Pancreas (tissue), 10 donors: ENCODE measurements around the gene PLPPR3. TPM values are rescaled to one million over a fixed set of nuclear protein-coding genes. Genes with fewer than 3 reads are reported as not detected.

Experiments
- ATAC-seq, 4 donors: fragments of 200-7000 bp; cut with Tn5 transposase; one replicate each; pipeline versions ENCODE4 v1.8.0 to v1.9.1; 2020; ENCODE audit warnings: mild to moderate bottlenecking in 4 of 4, moderate library complexity in 4 of 4
- DNase-seq, 6 donors: peaks; one replicate each; pipeline ENCODE4 v3.0.0-alpha.2; 2020
- FAIRE-seq: peaks from 2 replicates; lab custom pipeline; 2012; peaks lifted over from hg19 to GRCh38; lab: Jason Lieb, UNC
- H3K27ac ChIP-seq, 4 donors: fragments of 200-600 bp; sonication (generic); 1 replicate in 3 of 4; 2 replicates in 1 of 4; pipeline versions ENCODE4 v1.5.0 to v1.8.0; 2020
- H3K27me3 ChIP-seq, 4 donors: fragments of 200-600 bp; one replicate each; pipeline ENCODE4 v1.8.0; 2021
- H3K36me3 ChIP-seq, 3 donors: fragments of 200-600 bp; sonication (generic) in 1 of 3; one replicate each; pipeline versions ENCODE4 v1.5.0 to v1.8.0; 2020 to 2021
- H3K4me1 ChIP-seq, 3 donors: fragments of 200-600 bp; one replicate each; pipeline ENCODE4 v1.8.0; 2021
- H3K4me3 ChIP-seq, 4 donors: fragments of 200-600 bp; sonication (generic) in 2 of 4; one replicate each; pipeline versions ENCODE4 v1.5.0 to v1.8.0; 2020 to 2021
- H3K9me3 ChIP-seq, 4 donors: fragments of 200-600 bp; one replicate each; pipeline ENCODE4 v1.8.0; 2021
- CTCF ChIP-seq, 4 donors: fragments of 200-600 bp; sonication (generic) in 3 of 4; IDR thresholded peaks; one replicate each; pipeline versions ENCODE4 v1.5.0 to v1.8.0; 2021; ENCODE audit warnings: antibody characterized with exemption in 4 of 4
- WGBS, 2 donors: extraction: QIAGEN DNeasy Blood & Tissue Kit; methylation state at CpG; one replicate each; pipeline ENCODE4 v1.1.7; 2013; 5-methylcytosine and 5-hydroxymethylcytosine counted together
- intact Hi-C, 3 donors: fragments of 100-400 bp; cut with DNase I; formaldehyde crosslinking; loops; one replicate each; pipeline versions ENCODE4 v1.11.1 to v1.14.2; 2022
- polyA plus RNA-seq, 2 donors: library from polyadenylated mRNA; stranded (reverse); fragments of 200-250 nt; gene quantifications; one replicate each; pipeline ENCODE4 v1.2.3, GENCODE V29; 2013
- total RNA-seq, 6 donors: library from RNA; stranded (reverse); fragmentation: NEBNext Ultra II Directional in 4 of 6; extraction: Animal tissue kit (Norgen Biotek cat#: 25700) in 4 of 6; gene quantifications; one replicate each; pipeline versions ENCODE4 v1.2.1 to v1.2.4, GENCODE V29; 2021 to 2023
- donor health status: healthy with polysubstance abuse.
- donor health status: DM: no; HTN: no; CAD: no; lungs with moderate emphysema.
- donor health status: DM: no; HTN: no; CAD: no.
- donor health status: control.
- donor health status: control.
- donor health status: Bipolar disorder and iron deficiency.
- donor health status: DM: yes; HTN: yes; CAD: no.
- donor health status: DM: no; HTN: no; CAD: no.
- donor health status: DM: no; HTN: no; CAD: no.
- donor health status: DM: yes; HTN: yes; CAD: no.

Gene PLPPR3
- total and polyA plus RNA-seq, 8 donors, result 0.05 to 0.38 TPM; not detected in 6

GRCh38 chr19:804419-805165 is 17.2 kb downstream of the PLPPR3 start:
- Histone ChIP-seq H3K36me3 (peaks cover 9 to 58% (median 56%) of the 10 kb centered on the region in 3 donors), H3K27ac (no peak overlapping the region), H3K27me3 (no peaks in the 10 kb centered on the region), H3K4me1 (peaks cover 25 to 31% (median 26%) of the 10 kb centered on the region in 3 donors), H3K9me3 (no peaks in the 10 kb centered on the region), H3K4me3 (no peak overlapping the region)
- WGBS, 2 donors, result 92 to 95% methylated on average over 50 to 53 of the region's 53 CpGs
- no peak for FAIRE-seq
- no peak for TF ChIP-seq CTCF (IDR thresholded peaks at IDR 0.05)
- intact Hi-C loops, result no loop called here
- peak in 1 of 6 donors; percentile 36 for DNase-seq
- ATAC-seq, result no peak

- ATAC-seq (no peak), DNase-seq (peak in 1 of 6 donors; percentile 41), FAIRE-seq (no peak)
- intact Hi-C loops, result no loop called here
- peaks cover 30 to 34% (median 30%) of the 10 kb centered on the region in 3 donors for H3K4me1 ChIP-seq
- no peak overlapping the region for H3K4me3 ChIP-seq
- no peak for TF ChIP-seq CTCF (IDR thresholded peaks at IDR 0.05)
- H3K27me3 ChIP-seq, result no peaks in the 10 kb centered on the region
- no peaks in the 10 kb centered on the region for H3K9me3 ChIP-seq
- H3K36me3 ChIP-seq, result peaks cover 9 to 51% (median 49%) of the 10 kb centered on the region in 3 donors
- WGBS, 2 donors, result 85 to 86% methylated on average over 28 to 31 of the region's 31 CpGs
- H3K27ac ChIP-seq, result no peak overlapping the region
Measured at GRCh38 chr19:803686-804418, 17.9 kb downstream of the PLPPR3 start.

GRCh38 chr19:803099-803561 is 18.6 kb downstream of the PLPPR3 start:
- FAIRE-seq (no peak), ATAC-seq (no peak), DNase-seq (no peak)
- Histone ChIP-seq H3K27me3 (no peaks in the 10 kb centered on the region), H3K9me3 (no peaks in the 10 kb centered on the region), H3K36me3 (peaks cover 9 to 44% (median 44%) of the 10 kb centered on the region in 3 donors), H3K27ac (no peak overlapping the region), H3K4me3 (peak overlapping the region in 1 of 4 donors; percentile 17), H3K4me1 (peaks cover 30 to 34% (median 30%) of the 10 kb centered on the region in 3 donors)
- 85 to 91% methylated on average over 17 of the region's 17 CpGs for WGBS, 2 donors
- no peak for TF ChIP-seq CTCF (IDR thresholded peaks at IDR 0.05)
- intact Hi-C loops, result no loop called here

- H3K9me3 ChIP-seq, result no peaks in the 10 kb centered on the region
- TF ChIP-seq CTCF (IDR thresholded peaks at IDR 0.05), result no peak
- peaks cover 9 to 38% (median 38%) of the 10 kb centered on the region in 3 donors for H3K36me3 ChIP-seq
- ATAC-seq (no peak), FAIRE-seq (no peak), DNase-seq (peak in 1 of 6 donors; percentile 32)
- H3K4me3 ChIP-seq, result peak overlapping the region in 1 of 4 donors; percentile 17
- H3K27me3 ChIP-seq, result no peaks in the 10 kb centered on the region
- no peak overlapping the region for H3K27ac ChIP-seq
- peaks cover 30 to 34% (median 30%) of the 10 kb centered on the region in 3 donors for H3K4me1 ChIP-seq
- intact Hi-C loops, result no loop called here
- 72 to 75% methylated on average over 28 of the region's 28 CpGs for WGBS, 2 donors
Measured at GRCh38 chr19:802498-803098, 19.2 kb downstream of the PLPPR3 start.
